ENCODE data around the gene DMGDH. TPM values are rescaled to one million over a fixed set of nuclear protein-coding genes. Genes with fewer than 3 reads are reported as not detected.

Gene DMGDH
- total RNA-seq, 1 donor from 2014 or later = 0.75 TPM

- no peak overlapping the region for H3K27ac ChIP-seq
These were observed 95.5 kb downstream of the DMGDH start for GRCh38 chr5:78974011-78974410.

DNA sequence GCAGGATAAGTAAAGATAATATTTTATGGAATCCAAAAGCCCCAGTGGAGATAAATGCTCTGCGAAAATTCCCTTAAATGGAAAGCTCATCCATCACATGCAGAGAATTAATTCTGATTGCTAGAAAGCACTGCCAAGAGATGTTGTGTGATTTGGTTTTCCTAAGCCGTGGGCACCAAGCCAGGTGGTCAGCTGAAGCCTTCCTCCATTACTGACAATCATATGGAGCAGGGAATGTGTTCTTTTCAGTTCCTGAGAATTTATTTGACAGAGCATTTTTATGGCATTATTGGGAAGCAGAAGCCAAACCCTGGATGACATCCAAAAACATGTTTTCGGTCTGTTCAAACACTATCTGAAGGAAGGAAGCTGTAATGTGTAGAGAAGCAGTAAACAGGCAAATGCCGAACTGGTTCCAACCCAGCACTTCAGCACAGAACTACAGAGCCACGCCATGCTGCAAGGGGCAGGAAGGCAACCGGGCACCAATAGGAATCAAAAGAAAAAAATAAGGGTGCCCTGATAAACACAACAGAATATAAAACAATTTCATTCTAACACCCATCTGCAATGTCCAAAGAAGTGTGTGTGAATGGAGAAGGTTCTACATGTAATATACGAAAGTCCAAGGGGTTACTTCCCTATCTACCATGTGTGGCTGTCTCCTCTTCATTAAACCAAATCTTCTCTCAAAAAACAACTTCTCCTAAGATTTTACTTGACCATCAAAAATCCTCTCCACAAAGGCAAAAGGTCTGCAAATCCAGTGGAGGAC, 96.6 kb downstream of the DMGDH start:
- intact Hi-C loops (cut with DNase I) = no loop called here
- H3K27ac ChIP-seq = no peak overlapping the region

More at GRCh38 chr5:78974011-78974410, 95.5 kb downstream of the DMGDH start:
- no peak for TF ChIP-seq CTCF (IDR thresholded peaks at IDR 0.05)
- H3K4me3 ChIP-seq = no peak overlapping the region
- H3K36me3 ChIP-seq = no peaks in the 10 kb centered on the region
- DNase-seq (ENCODE audit: low spot score in 2 of 2) = no peak
- no peaks in the 10 kb centered on the region for H3K27me3 ChIP-seq
- no peaks in the 10 kb centered on the region for H3K9me3 ChIP-seq
- intact Hi-C loops (cut with DNase I) = no loop called here
- no peaks in the 10 kb centered on the region for H3K4me1 ChIP-seq

GRCh38 chr5:78971998-78972397, 97.5 kb downstream of the DMGDH start:
- H3K27me3 ChIP-seq = no peaks in the 10 kb centered on the region
- TF ChIP-seq CTCF (IDR thresholded peaks at IDR 0.05) = no peak
- no peaks in the 10 kb centered on the region for H3K36me3 ChIP-seq
- H3K4me1 ChIP-seq = no peaks in the 10 kb centered on the region
- H3K27ac ChIP-seq = no peak overlapping the region
- intact Hi-C loops (cut with DNase I) = no loop called here
- H3K9me3 ChIP-seq = no peaks in the 10 kb centered on the region
- DNase-seq (ENCODE audit: low spot score in 2 of 2) = no peak
- H3K4me3 ChIP-seq = no peak overlapping the region

More for the DNA sequence above, 96.6 kb downstream of the DMGDH start:
- no peak for TF ChIP-seq CTCF (IDR thresholded peaks at IDR 0.05)
- Histone ChIP-seq H3K27me3 (no peaks in the 10 kb centered on the region), H3K9me3 (no peaks in the 10 kb centered on the region), H3K4me1 (no peaks in the 10 kb centered on the region), H3K4me3 (no peak overlapping the region), H3K36me3 (no peaks in the 10 kb centered on the region)
- DNase-seq (ENCODE audit: low spot score in 2 of 2) = no peak

GRCh38 chr5:78968781-78969180, 100.7 kb downstream of the DMGDH start:
- H3K4me3 ChIP-seq = no peak overlapping the region
- H3K27ac ChIP-seq = no peak overlapping the region
- no peaks in the 10 kb centered on the region for H3K9me3 ChIP-seq
- intact Hi-C loops (cut with DNase I) = loop anchor here (5.0 to 10.0 kb wide), 2 partner anchors 501 to 644 kb away; no protein-coding TSS in a partner anchor
- H3K36me3 ChIP-seq = no peaks in the 10 kb centered on the region
- H3K27me3 ChIP-seq = no peaks in the 10 kb centered on the region
- no peak for DNase-seq (ENCODE audit: low spot score in 2 of 2)
- TF ChIP-seq CTCF (IDR thresholded peaks at IDR 0.05) = no peak
- H3K4me1 ChIP-seq = no peaks in the 10 kb centered on the region

DNA sequence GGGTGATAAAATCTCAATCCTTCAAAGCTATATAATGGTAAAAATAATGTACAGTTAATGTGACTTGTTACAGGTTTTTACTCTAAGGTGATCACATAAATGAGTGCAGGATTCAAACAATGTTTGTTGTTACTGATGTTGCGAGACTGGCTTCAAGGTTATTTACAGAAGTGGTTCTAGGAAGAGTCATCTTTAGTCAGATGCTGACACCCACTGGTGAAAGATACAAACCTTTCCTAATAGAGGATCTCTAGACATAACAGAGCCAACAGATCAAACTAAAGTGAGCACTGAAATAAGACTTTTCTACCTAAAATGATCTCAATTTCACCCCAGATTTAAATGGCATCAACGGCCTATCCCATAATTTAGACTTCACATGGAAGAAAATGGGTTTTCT, 104.6 kb downstream of the DMGDH start:
- DNase-seq (ENCODE audit: low spot score in 2 of 2) = no peak
- intact Hi-C loops (cut with DNase I) = loop anchor here (5.0 to 10.0 kb wide), 3 partner anchors 428 to 640 kb away; no protein-coding TSS in a partner anchor

More for the DNA sequence above, 104.6 kb downstream of the DMGDH start:
- Histone ChIP-seq H3K27me3 (no peaks in the 10 kb centered on the region), H3K4me3 (no peak overlapping the region), H3K9me3 (no peaks in the 10 kb centered on the region), H3K4me1 (no peaks in the 10 kb centered on the region), H3K27ac (no peak overlapping the region), H3K36me3 (no peaks in the 10 kb centered on the region)
- peak; percentile 35 to 50 (median 36) for TF ChIP-seq CTCF (IDR thresholded peaks at IDR 0.05)
